Fibroblast of mammary gland (primary cell): ENCODE results near the gene FBXO28.
"Not testable (repeated sequence)": the region's sequence is repeated elsewhere in the genome, so short reads cannot be mapped to it uniquely, and the experiment has no call there.

Source experiments
- DNase-seq: peaks from one replicate; pipeline ENCODE4 v3.0.0-alpha.2; 2010; ENCODE audit warnings: low read depth
- H3K4me3 ChIP-seq: 2 replicates; pipeline ENCODE4 v1.5.1; 2011; ENCODE audit warnings: low read depth, mild to moderate bottlenecking, low read length, moderate library complexity; ENCODE audit not compliant: control insufficient read depth
- CTCF ChIP-seq: conservative IDR thresholded peaks from 2 replicates; pipeline ENCODE4 v1.5.1; 2011; ENCODE audit warnings: low read depth, low read length, inconsistent platforms; ENCODE audit not compliant: control insufficient read depth, insufficient read depth

Gene FBXO28

GRCh38 chr1:224069138-224069537 lies 44.8 kb upstream of the FBXO28 start:
- H3K4me3 ChIP-seq = no peak overlapping the region
- no peak for DNase-seq
- TF ChIP-seq CTCF = no peak

GRCh38 chr1:224070521-224070920 lies 43.4 kb upstream of the FBXO28 start:
- no peak for DNase-seq
- no peak overlapping the region for H3K4me3 ChIP-seq
- TF ChIP-seq CTCF = no peak

GRCh38 chr1:224076407-224076806 lies 37.5 kb upstream of the FBXO28 start:
- no peak overlapping the region for H3K4me3 ChIP-seq
- TF ChIP-seq CTCF = no peak

GRCh38 chr1:224079644-224080043 lies 34.3 kb upstream of the FBXO28 start:
- not testable (repeated sequence) for DNase-seq

More at GRCh38 chr1:224076407-224076806, 37.5 kb upstream of the FBXO28 start:
- no peak for DNase-seq

GRCh38 chr1:224080115-224080774 lies 33.7 kb upstream of the FBXO28 start:
- TF ChIP-seq CTCF = no peak
- DNase-seq = peak; percentile 51
- no peak overlapping the region for H3K4me3 ChIP-seq

More at GRCh38 chr1:224079644-224080043, 34.3 kb upstream of the FBXO28 start:
- not testable (repeated sequence) for H3K4me3 ChIP-seq

GRCh38 chr1:224081604-224082003 lies 32.3 kb upstream of the FBXO28 start:
- DNase-seq = no peak
- no peak overlapping the region for H3K4me3 ChIP-seq
- TF ChIP-seq CTCF = no peak

- H3K4me3 ChIP-seq = no peak overlapping the region
- no peak for DNase-seq
- no peak for TF ChIP-seq CTCF
Measured at GRCh38 chr1:224082146-224082545, 31.8 kb upstream of the FBXO28 start.
